A673 (cell line): ENCODE results near the gene HOMER3.

Experiments
- CTCF ChIP-seq: fragments of 300-800, 200-600 bp; sonication (generic); conservative IDR thresholded peaks from 2 replicates; pipeline ENCODE4 v1.5.1; 2017; ENCODE audit warnings: low read depth, mild to moderate bottlenecking, antibody characterized with exemption, low read length, moderate library complexity, mixed read lengths
- EZH2 ChIP-seq: fragments of 200-600 bp; sonication (generic); IDR thresholded peaks from 2 replicates; pipeline ENCODE4 v1.6.1; 2017; ENCODE audit warnings: borderline replicate concordance, low read depth, mild to moderate bottlenecking, mixed read lengths, antibody characterized with exemption, low read length; ENCODE audit not compliant: poor library complexity, severe bottlenecking

- TF ChIP-seq EZH2 (no peak), CTCF (no peak)
Observed at GRCh38 chr19:18924684-18925213, 16.3 kb downstream of the HOMER3 start.
